OCI-LY3 (cell line): ENCODE results near the gene UQCC2.

ENCODE experiments used
- H2AFZ ChIP-seq: fragments of 200-600, 300-600 bp; shearing (Covaris generic); 2 replicates; pipeline ENCODE4 v1.6.0; 2014; ENCODE audit warnings: antibody characterized with exemption, low read depth, low read length
- H3K27ac ChIP-seq: fragments of 200-600, 300-600 bp; sonication (generic); 2 replicates; pipeline ENCODE4 v1.5.1; 2014; ENCODE audit warnings: mild to moderate bottlenecking, low read length, moderate library complexity, mixed read lengths
- H3K27me3 ChIP-seq: fragments of 200-600, 300-600 bp; sonication (generic); 2 replicates; pipeline ENCODE4 v1.6.1; 2014; ENCODE audit warnings: low read depth, low read length, mixed read lengths
- H3K36me3 ChIP-seq: fragments of 200-600, 300-600 bp; sonication (generic); replicated peaks from 2 replicates; pipeline ENCODE3; 2014; ENCODE audit warnings: low read depth, low read length, mixed read lengths
- H3K4me1 ChIP-seq: fragments of 300-600, 200-600 bp; sonication (generic); 2 replicates; pipeline ENCODE4 v1.6.1; 2014; ENCODE audit warnings: low read length, mixed read lengths
- H3K4me2 ChIP-seq: fragments of 200-600, 300-600 bp; sonication (generic); 2 replicates; pipeline ENCODE4 v1.6.1; 2014; ENCODE audit warnings: low read length, mixed read lengths
- H3K4me3 ChIP-seq: fragments of 300-600, 200-600 bp; sonication (generic); 2 replicates; pipeline ENCODE4 v1.5.1; 2014; ENCODE audit warnings: antibody characterized with exemption, mild to moderate bottlenecking, low read length, moderate library complexity
- H3K79me2 ChIP-seq: fragments of 300-600, 200-600 bp; shearing (Covaris generic); 2 replicates; pipeline ENCODE4 v1.6.1; 2014; ENCODE audit warnings: mild to moderate bottlenecking, low read length, mixed read lengths
- H3K9ac ChIP-seq: fragments of 300-600, 200-600 bp; shearing (Covaris generic); 2 replicates; pipeline ENCODE4 v1.6.0; 2014; ENCODE audit warnings: mild to moderate bottlenecking, low read length, moderate library complexity
- H3K9me3 ChIP-seq: fragments of 200-600, 300-600 bp; shearing (Covaris generic); 2 replicates; pipeline ENCODE4 v1.6.1; 2014; ENCODE audit warnings: low read length, mixed read lengths; ENCODE audit not compliant: insufficient read depth
- H4K20me1 ChIP-seq: fragments of 200-600, 300-600 bp; sonication (generic); 2 replicates; pipeline ENCODE4 v1.6.1; 2016; ENCODE audit warnings: low read length, mixed read lengths; ENCODE audit not compliant: insufficient read depth
- CTCF ChIP-seq: fragments of 200-600, 300-600 bp; sonication (generic); IDR thresholded peaks from 2 replicates; pipeline ENCODE4 v1.5.1; 2014; ENCODE audit warnings: antibody characterized with exemption, low read length, low read depth
- EZH2phosphoT487 ChIP-seq: fragments of 200-600 bp; shearing (Covaris generic); IDR thresholded peaks from 2 replicates; pipeline ENCODE4 v1.6.1; 2018; ENCODE audit warnings: antibody characterized with exemption, mixed run types, low read depth

Gene UQCC2

GRCh38 chr6:33744001-33744848, 32.7 kb upstream of the UQCC2 start:
- H3K4me2 ChIP-seq: no peak overlapping the region
- H3K36me3 ChIP-seq: no peaks in the 10 kb centered on the region
- no peak overlapping the region for H2AFZ ChIP-seq
- H3K9me3 ChIP-seq: no peaks in the 10 kb centered on the region
- no peak for TF ChIP-seq EZH2phosphoT487
- peak; percentile 70 for TF ChIP-seq CTCF
- H3K27ac ChIP-seq: no peak overlapping the region
- no peak overlapping the region for H3K4me3 ChIP-seq
- H3K27me3 ChIP-seq: peaks cover 22% of the 10 kb centered on the region
- no peak overlapping the region for H3K9ac ChIP-seq
- no peaks in the 10 kb centered on the region for H3K79me2 ChIP-seq
- peaks cover 6% of the 10 kb centered on the region for H3K4me1 ChIP-seq
- no peaks in the 10 kb centered on the region for H4K20me1 ChIP-seq

DNA sequence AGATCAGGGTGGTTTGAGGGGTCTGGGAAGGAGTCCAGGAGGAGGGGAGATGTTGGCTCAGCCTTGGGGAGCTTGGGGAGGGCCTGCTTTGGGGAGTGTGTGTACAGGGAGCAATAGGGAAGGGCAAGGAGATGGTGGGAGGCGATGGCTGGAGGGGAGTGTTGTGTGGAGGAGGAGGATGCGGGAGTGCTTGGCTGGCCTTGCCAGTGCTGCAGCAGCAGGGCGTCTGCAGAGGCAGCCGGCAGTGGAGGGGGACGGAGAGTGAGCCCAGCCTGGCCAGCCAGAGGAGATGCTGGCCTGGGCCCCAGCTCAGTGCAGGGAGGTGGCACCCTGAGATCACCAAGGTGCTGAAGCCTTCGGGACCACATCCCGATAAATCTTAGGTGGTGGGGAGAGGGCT, 31.3 kb upstream of the UQCC2 start:
- Histone ChIP-seq H2AFZ (no peak overlapping the region), H3K27ac (no peak overlapping the region), H3K79me2 (no peaks in the 10 kb centered on the region), H3K4me3 (no peak overlapping the region), H3K4me2 (no peak overlapping the region), H3K9ac (no peak overlapping the region), H3K27me3 (peaks cover 22% of the 10 kb centered on the region), H3K9me3 (no peaks in the 10 kb centered on the region), H3K4me1 (peaks cover 9% of the 10 kb centered on the region), H4K20me1 (no peaks in the 10 kb centered on the region), H3K36me3 (no peaks in the 10 kb centered on the region)
- TF ChIP-seq EZH2phosphoT487: no peak
- TF ChIP-seq CTCF: no peak

- no peaks in the 10 kb centered on the region for H4K20me1 ChIP-seq
- no peak overlapping the region for H3K4me2 ChIP-seq
- no peak overlapping the region for H2AFZ ChIP-seq
- H3K79me2 ChIP-seq: no peaks in the 10 kb centered on the region
- no peaks in the 10 kb centered on the region for H3K36me3 ChIP-seq
- no peaks in the 10 kb centered on the region for H3K9me3 ChIP-seq
- no peak for TF ChIP-seq CTCF
- no peak for TF ChIP-seq EZH2phosphoT487
- H3K27ac ChIP-seq: no peak overlapping the region
- H3K4me3 ChIP-seq: no peak overlapping the region
- peaks cover 22% of the 10 kb centered on the region for H3K27me3 ChIP-seq
- H3K9ac ChIP-seq: no peak overlapping the region
- H3K4me1 ChIP-seq: peaks cover 9% of the 10 kb centered on the region
Measured at GRCh38 chr6:33742092-33742491, 30.6 kb upstream of the UQCC2 start.

DNA sequence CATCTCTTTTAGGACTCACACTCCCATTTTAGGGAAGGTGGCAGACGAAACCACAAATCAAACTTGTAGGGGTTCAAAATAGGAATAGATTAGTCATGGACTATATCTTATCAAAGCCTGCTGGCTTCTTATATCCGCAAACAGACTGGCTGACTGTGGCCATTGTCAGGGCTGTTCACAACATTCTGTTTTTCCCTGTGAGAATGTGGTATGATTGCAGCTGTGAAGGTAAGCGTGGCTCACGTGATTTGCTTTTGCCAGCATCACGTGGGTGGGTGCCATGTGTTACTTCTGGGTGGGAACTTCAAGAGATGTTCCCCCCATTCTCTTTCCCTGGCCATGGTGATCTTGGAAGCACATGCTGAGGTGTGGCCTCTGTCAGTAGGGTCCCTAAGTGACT, 29.3 kb upstream of the UQCC2 start:
- Histone ChIP-seq H3K27ac (no peak overlapping the region), H3K36me3 (no peaks in the 10 kb centered on the region), H4K20me1 (no peaks in the 10 kb centered on the region), H3K4me2 (no peak overlapping the region), H2AFZ (no peak overlapping the region), H3K4me1 (peaks cover 9% of the 10 kb centered on the region), H3K79me2 (no peaks in the 10 kb centered on the region), H3K9ac (no peak overlapping the region), H3K4me3 (no peak overlapping the region), H3K27me3 (peaks cover 22% of the 10 kb centered on the region), H3K9me3 (no peaks in the 10 kb centered on the region)
- no peak for TF ChIP-seq CTCF
- no peak for TF ChIP-seq EZH2phosphoT487
